ENCODE data around the gene COL7A1. TPM values are rescaled to one million over a fixed set of nuclear protein-coding genes. Genes with fewer than 3 reads are reported as not detected.

COL7A1 gene
- polyA plus RNA-seq, 3 donors = 0.37 to 1.9 TPM; not detected in 1

DNA sequence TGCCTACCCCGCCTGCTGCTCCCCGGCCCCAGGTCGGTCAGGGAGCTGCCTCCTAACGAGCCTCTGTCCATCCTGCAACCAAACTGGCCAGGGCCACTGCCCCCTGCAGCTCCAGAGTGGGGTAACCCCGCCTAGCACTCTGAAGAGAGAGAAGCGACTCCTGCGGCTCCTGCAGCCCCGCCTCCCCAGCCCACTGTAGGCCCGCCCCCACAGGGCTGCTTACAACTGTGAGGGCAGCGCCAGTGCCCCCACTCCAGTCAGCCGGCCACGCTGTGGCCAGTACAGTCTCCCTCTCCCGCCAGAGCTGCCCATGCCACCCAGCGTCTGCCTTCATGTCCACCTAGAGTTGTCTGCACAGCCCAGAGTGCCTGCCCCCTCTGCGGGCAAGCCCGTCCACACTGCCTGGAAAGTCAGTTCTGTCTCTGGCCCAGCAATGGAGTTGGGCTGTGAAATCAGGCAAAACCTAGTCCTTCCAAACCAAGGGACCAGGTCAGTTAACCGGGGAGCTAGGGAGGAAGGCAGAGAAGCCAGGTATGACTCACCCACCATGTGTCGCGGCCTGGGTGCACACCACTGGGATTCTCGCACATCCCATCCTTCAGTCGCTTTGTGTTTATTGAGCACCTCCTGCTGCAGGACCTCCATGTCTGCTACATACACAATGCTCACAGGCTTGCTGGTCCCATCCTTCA lies 33.9 kb downstream of the COL7A1 start:
- no peaks in the 10 kb centered on the region for H3K27me3 ChIP-seq (ENCODE audit: control insufficient read depth in 2 of 2, insufficient read depth in 2 of 2, low read length in 2 of 2)
- no peaks in the 10 kb centered on the region for H3K9me3 ChIP-seq (replicated peaks in 1 of 2; ENCODE audit: control insufficient read depth in 1 of 2, insufficient read depth in 1 of 2, low read length in 2 of 2)
- intact Hi-C loops (cut with micrococcal nuclease) = no loop called here
- TF ChIP-seq, protein P1, sequence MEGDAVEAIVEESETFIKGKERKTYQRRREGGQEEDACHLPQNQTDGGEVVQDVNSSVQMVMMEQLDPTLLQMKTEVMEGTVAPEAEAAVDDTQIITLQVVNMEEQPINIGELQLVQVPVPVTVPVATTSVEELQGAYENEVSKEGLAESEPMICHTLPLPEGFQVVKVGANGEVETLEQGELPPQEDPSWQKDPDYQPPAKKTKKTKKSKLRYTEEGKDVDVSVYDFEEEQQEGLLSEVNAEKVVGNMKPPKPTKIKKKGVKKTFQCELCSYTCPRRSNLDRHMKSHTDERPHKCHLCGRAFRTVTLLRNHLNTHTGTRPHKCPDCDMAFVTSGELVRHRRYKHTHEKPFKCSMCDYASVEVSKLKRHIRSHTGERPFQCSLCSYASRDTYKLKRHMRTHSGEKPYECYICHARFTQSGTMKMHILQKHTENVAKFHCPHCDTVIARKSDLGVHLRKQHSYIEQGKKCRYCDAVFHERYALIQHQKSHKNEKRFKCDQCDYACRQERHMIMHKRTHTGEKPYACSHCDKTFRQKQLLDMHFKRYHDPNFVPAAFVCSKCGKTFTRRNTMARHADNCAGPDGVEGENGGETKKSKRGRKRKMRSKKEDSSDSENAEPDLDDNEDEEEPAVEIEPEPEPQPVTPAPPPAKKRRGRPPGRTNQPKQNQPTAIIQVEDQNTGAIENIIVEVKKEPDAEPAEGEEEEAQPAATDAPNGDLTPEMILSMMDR (IDR thresholded peaks at IDR 0.05) = peak; percentile 21
- peaks cover 4% of the 10 kb centered on the region for H3K79me2 ChIP-seq (ENCODE audit: insufficient read depth, low read length)
- peak overlapping the region; percentile 96 to 97 for H3K27ac ChIP-seq (ENCODE audit: low read depth in 1 of 2, low read length in 2 of 2)
- peak overlapping the region; percentile 46 for H2AFZ ChIP-seq (ENCODE audit: insufficient read depth, low read depth, low read length, poor library complexity, severe bottlenecking)
- no peaks in the 10 kb centered on the region for H3K36me3 ChIP-seq (replicated peaks in 1 of 2; ENCODE audit: control insufficient read depth in 1 of 2, insufficient read depth in 2 of 2, low read length in 2 of 2)
- Mint-ChIP-seq H3K36me3 (peaks cover 0 to 2% of the 10 kb centered on the region in 2 donors), H3K4me3 (peak overlapping the region; percentile 74 to 84), H3K9me3 (peaks cover 0 to 2% (median 0%) of the 10 kb centered on the region in 7 donors), H3K4me1 (peaks cover 84% of the 10 kb centered on the region), H3K27me3 (ENCODE audit: low read depth in 3 of 3) (peaks cover 0 to 10% (median 1%) of the 10 kb centered on the region in 3 donors), H3K27ac (peak overlapping the region; percentile 96 to 99 (median 98))
- 17% methylated on average over 19 of the region's 21 CpGs for WGBS (ENCODE audit: insufficient coverage)
- DNase-seq = peak; percentile 75 to 82 (median 78)
- peak overlapping the region; percentile 92 for H3K4me2 ChIP-seq (replicated peaks; ENCODE audit: extremely low read depth, low read length, poor library complexity, severe bottlenecking)
- peak overlapping the region; percentile 67 for H3K9ac ChIP-seq (ENCODE audit: insufficient read depth, low read length, poor library complexity, severe bottlenecking)
- peaks cover 93 to 98% of the 10 kb centered on the region in 2 donors for H3K4me1 ChIP-seq (ENCODE audit: control insufficient read depth in 1 of 2, insufficient read depth in 2 of 2, low read length in 2 of 2)
- H4K20me1 ChIP-seq (ENCODE audit: insufficient read depth, low read length) = no peaks in the 10 kb centered on the region
- peak overlapping the region; percentile 4 to 68 (median 37) for H3K4me3 ChIP-seq (replicated peaks in 1 of 3; ENCODE audit: low read depth in 2 of 3, low read length in 3 of 3)

DNA sequence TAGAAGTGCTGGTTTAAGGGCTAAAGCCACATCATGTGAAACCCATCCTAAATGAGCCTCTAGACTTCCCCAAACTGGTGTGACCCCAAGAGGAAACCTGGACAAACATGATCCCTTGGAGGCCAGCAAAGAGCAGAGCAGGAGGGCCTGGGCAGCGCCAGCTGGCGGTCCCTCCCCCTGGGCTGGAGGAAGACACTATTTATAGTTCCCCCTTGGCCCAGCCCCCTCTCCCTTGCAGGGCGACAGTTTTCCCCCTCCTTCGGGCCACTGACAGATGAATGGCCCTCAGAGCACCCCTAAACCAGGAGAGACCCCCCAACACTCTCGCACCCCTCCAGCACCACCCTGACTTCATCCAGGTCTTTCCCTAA lies 34.5 kb downstream of the COL7A1 start:
- 4% methylated on average over 3 of the region's 5 CpGs for WGBS (ENCODE audit: insufficient coverage)
- Mint-ChIP-seq H3K27me3 (ENCODE audit: low read depth in 3 of 3) (peaks cover 0 to 10% (median 1%) of the 10 kb centered on the region in 3 donors), H3K27ac (peak overlapping the region; percentile 96 to 99 (median 98)), H3K4me1 (peaks cover 84% of the 10 kb centered on the region), H3K36me3 (peaks cover 0 to 2% of the 10 kb centered on the region in 2 donors), H3K9me3 (peaks cover 0 to 2% (median 0%) of the 10 kb centered on the region in 7 donors), H3K4me3 (peak overlapping the region; percentile 74 to 84)
- Histone ChIP-seq H3K9me3 (replicated peaks in 1 of 2; ENCODE audit: control insufficient read depth in 1 of 2, insufficient read depth in 1 of 2, low read length in 2 of 2) (no peaks in the 10 kb centered on the region), H3K4me3 (replicated peaks in 1 of 3; ENCODE audit: low read depth in 2 of 3, low read length in 3 of 3) (peak overlapping the region; percentile 4 to 68 (median 37)), H3K4me2 (replicated peaks; ENCODE audit: extremely low read depth, low read length, poor library complexity, severe bottlenecking) (peak overlapping the region; percentile 92), H3K36me3 (replicated peaks in 1 of 2; ENCODE audit: control insufficient read depth in 1 of 2, insufficient read depth in 2 of 2, low read length in 2 of 2) (no peaks in the 10 kb centered on the region), H3K27me3 (ENCODE audit: control insufficient read depth in 2 of 2, insufficient read depth in 2 of 2, low read length in 2 of 2) (no peaks in the 10 kb centered on the region), H4K20me1 (ENCODE audit: insufficient read depth, low read length) (no peaks in the 10 kb centered on the region), H2AFZ (ENCODE audit: insufficient read depth, low read depth, low read length, poor library complexity, severe bottlenecking) (peak overlapping the region; percentile 46), H3K79me2 (ENCODE audit: insufficient read depth, low read length) (peaks cover 10% of the 10 kb centered on the region), H3K27ac (ENCODE audit: low read depth in 1 of 2, low read length in 2 of 2) (peak overlapping the region; percentile 96 to 97), H3K9ac (ENCODE audit: insufficient read depth, low read length, poor library complexity, severe bottlenecking) (peak overlapping the region; percentile 67), H3K4me1 (ENCODE audit: control insufficient read depth in 1 of 2, insufficient read depth in 2 of 2, low read length in 2 of 2) (peaks cover 93 to 98% of the 10 kb centered on the region in 2 donors)
- intact Hi-C loops (cut with micrococcal nuclease) = no loop called here
- TF ChIP-seq, protein P1 (IDR thresholded peaks at IDR 0.05) = peak; percentile 36
- DNase-seq = peak; percentile 34 to 44 (median 34)

Data from CD14-positive monocyte (primary cell).